Right lung (tissue), 10 donors: ENCODE data around the gene POMT1. TPM values are rescaled to one million over a fixed set of nuclear protein-coding genes. Genes with fewer than 3 reads are reported as not detected.
A peak's percentile ranks its signal among the peaks of the same experiment; 100 is the strongest.
"Not testable (repeated sequence)": the region's sequence is repeated elsewhere in the genome, so short reads cannot be mapped to it uniquely, and the experiment has no call there.

ENCODE experiments used
- DNase-seq, 2 donors: peaks; one replicate each; pipeline ENCODE4 v3.0.0-alpha.2; 2013
- long read RNA-seq, 8 donors: transcript quantifications; one replicate each; lab custom pipeline, GENCODE V29; 2026
- polyA plus RNA-seq, 5 donors: library from polyadenylated mRNA; unstranded; fragments of 120-200 nt; gene quantifications; one replicate each; pipeline versions ENCODE4 v1.2.1 to v1.2.3, GENCODE V29; 2013; ENCODE audit warnings: inconsistent platforms in 1 of 5, low replicate concordance in 1 of 5; ENCODE audit not compliant: insufficient read length in 5 of 5, insufficient read depth in 1 of 5

The POMT1 gene
- polyA plus RNA-seq, result 10 to 100 TPM; 32.7 to 52.6 (median 36.0) TPM
- long read RNA-seq, donor 1, partial matches to known transcripts, result 0 of 7 reads
- long read RNA-seq, donor 1, other reads (novel, unspliced or antisense), result 0 of 7 reads
- long read RNA-seq, donor 2, partial matches to known transcripts, result 0 of 3 reads
- long read RNA-seq, donor 2, other reads (novel, unspliced or antisense), result 0 of 3 reads
- long read RNA-seq, donor 3, partial matches to known transcripts, result 19 of 33 reads
- long read RNA-seq, donor 3, other reads (novel, unspliced or antisense), result 12 of 33 reads
- long read RNA-seq, donor 4, partial matches to known transcripts, result 0 of 1 reads
- long read RNA-seq, donor 4, other reads (novel, unspliced or antisense), result 0 of 1 reads
- long read RNA-seq, donor 5, partial matches to known transcripts, result 23 of 44 reads
- long read RNA-seq, donor 5, other reads (novel, unspliced or antisense), result 19 of 44 reads
- long read RNA-seq, donor 6, partial matches to known transcripts, result 21 of 22 reads
- long read RNA-seq, donor 6, other reads (novel, unspliced or antisense), result 0 of 22 reads
- long read RNA-seq, donor 7, partial matches to known transcripts, result 0 of 21 reads
- long read RNA-seq, donor 7, other reads (novel, unspliced or antisense), result 18 of 21 reads
- long read RNA-seq, donor 8, partial matches to known transcripts, result 11 of 12 reads
- long read RNA-seq, donor 8, other reads (novel, unspliced or antisense), result 0 of 12 reads

- DNase-seq, result peak; percentile 81 to 83
Observed at GRCh38 chr9:131502781-131503625, at the start of gene POMT1. Gene POMT1 (plus strand): TSS chr9:131502918. CDS start chr9:131504219, 1,301 bp downstream.

- DNase-seq, result no peak
Observed at GRCh38 chr9:131454028-131454427, 48.7 kb upstream of the POMT1 start.

- DNase-seq, result not testable (repeated sequence)
Observed at GRCh38 chr9:131455655-131456054, 47.1 kb upstream of the POMT1 start.

- no peak for DNase-seq
Observed at GRCh38 chr9:131457746-131458145, 45.0 kb upstream of the POMT1 start.

- DNase-seq, result no peak
Observed at GRCh38 chr9:131459056-131459455, 43.7 kb upstream of the POMT1 start.

- no peak for DNase-seq
Observed at GRCh38 chr9:131461166-131461565, 41.6 kb upstream of the POMT1 start.

- DNase-seq, result no peak
Observed at GRCh38 chr9:131464354-131465000, 38.2 kb upstream of the POMT1 start.

GRCh38 chr9:131465401-131465800 is 37.3 kb upstream of the POMT1 start:
- DNase-seq, result no peak

GRCh38 chr9:131467214-131467935 is 35.3 kb upstream of the POMT1 start:
- no peak for DNase-seq

GRCh38 chr9:131468031-131468430 is 34.7 kb upstream of the POMT1 start:
- DNase-seq, result no peak

GRCh38 chr9:131469356-131469755 is 33.4 kb upstream of the POMT1 start:
- no peak for DNase-seq

- no peak for DNase-seq
Observed at GRCh38 chr9:131469951-131470350, 32.8 kb upstream of the POMT1 start.

GRCh38 chr9:131470581-131470991 is 32.1 kb upstream of the POMT1 start:
- DNase-seq, result no peak

- DNase-seq, result not testable (repeated sequence)
Observed at GRCh38 chr9:131472085-131472484, 30.6 kb upstream of the POMT1 start.

GRCh38 chr9:131473198-131473885 is 29.4 kb upstream of the POMT1 start:
- DNase-seq, result no peak

- no peak for DNase-seq
Observed at GRCh38 chr9:131473891-131474290, 28.8 kb upstream of the POMT1 start.

GRCh38 chr9:131474711-131475110 is 28.0 kb upstream of the POMT1 start:
- DNase-seq, result no peak

- no peak for DNase-seq
Observed at GRCh38 chr9:131475111-131475955, 27.4 kb upstream of the POMT1 start.
